GM18502 (cell line): Measurements from ENCODE around the gene WASF2.
"Not testable (repeated sequence)": the region's sequence is repeated elsewhere in the genome, so short reads cannot be mapped to it uniquely, and the experiment has no call there.

Source experiments
- ATAC-seq: cut with Tn5 transposase; IDR thresholded peaks from one replicate; pipeline ENCODE4 v1.9.1; 2021; ENCODE audit warnings: mild to moderate bottlenecking; ENCODE audit not compliant: unreplicated experiment, poor library complexity

The WASF2 gene

GRCh38 chr1:27458521-27458920 lies 31.4 kb downstream of the WASF2 start:
- not testable (repeated sequence) for ATAC-seq

GRCh38 chr1:27455139-27455811 lies 34.7 kb downstream of the WASF2 start:
- ATAC-seq, result no peak

- ATAC-seq, result no peak
Observed at GRCh38 chr1:27454610-27455009, 35.4 kb downstream of the WASF2 start.

GRCh38 chr1:27451343-27451742 lies 38.6 kb downstream of the WASF2 start:
- ATAC-seq, result no peak

- ATAC-seq, result no peak
Observed at GRCh38 chr1:27448982-27449381, 41.0 kb downstream of the WASF2 start.

- ATAC-seq, result no peak
Observed at GRCh38 chr1:27447883-27448282, 42.1 kb downstream of the WASF2 start.

GRCh38 chr1:27447399-27447798 lies 42.6 kb downstream of the WASF2 start:
- no peak for ATAC-seq

GRCh38 chr1:27446496-27447020 lies 43.4 kb downstream of the WASF2 start:
- no peak for ATAC-seq

GRCh38 chr1:27445177-27445936 lies 44.6 kb downstream of the WASF2 start:
- peak; percentile 47 for ATAC-seq

GRCh38 chr1:27444632-27445031 lies 45.3 kb downstream of the WASF2 start:
- ATAC-seq, result no peak

GRCh38 chr1:27439150-27439549 lies 50.8 kb downstream of the WASF2 start:
- no peak for ATAC-seq

- no peak for ATAC-seq
Observed at GRCh38 chr1:27438621-27439061, 51.3 kb downstream of the WASF2 start.

- ATAC-seq, result peak; percentile 12
Observed at GRCh38 chr1:27436204-27437159, 53.5 kb downstream of the WASF2 start.

GRCh38 chr1:27435566-27436203 lies 54.3 kb downstream of the WASF2 start:
- ATAC-seq, result peak; percentile 42

GRCh38 chr1:27433706-27434105 lies 56.3 kb downstream of the WASF2 start:
- no peak for ATAC-seq

- ATAC-seq, result not testable (repeated sequence)
Observed at GRCh38 chr1:27432725-27433124, 57.2 kb downstream of the WASF2 start.

- no peak for ATAC-seq
Observed at GRCh38 chr1:27431601-27431940, 58.4 kb downstream of the WASF2 start.

GRCh38 chr1:27430903-27431600 lies 58.9 kb downstream of the WASF2 start:
- no peak for ATAC-seq

- ATAC-seq, result no peak
Observed at GRCh38 chr1:27429029-27429425, 60.9 kb downstream of the WASF2 start.
